H1 (cell line): Measurements from ENCODE around the gene GRIP1. TPM values are rescaled to one million over a fixed set of nuclear protein-coding genes. Genes with fewer than 3 reads are reported as not detected.

Source experiments
- CTCF ChIA-PET: fragments of 300-600 bp; sonication (Branson Sonifier 250); formaldehyde crosslinking; loops from one replicate; lab custom pipeline; 2021; ENCODE audit not compliant: partially characterized antibody; lab: Charles Lee
- POLR2A ChIA-PET: fragments of 300-600 bp; sonication (Branson Sonifier 250); formaldehyde crosslinking; loops from one replicate; lab custom pipeline; 2021; ENCODE audit warnings: inconsistent platforms; ENCODE audit not compliant: partially characterized antibody; lab: Charles Lee
- DNase-seq, 2 experiments: peaks; one replicate each; pipeline versions ENCODE4 v3.0.0 to v3.0.0-alpha.2; 2010 to 2022; ENCODE audit warnings: low spot score in 2 of 2, low read depth in 1 of 2, mixed read lengths in 1 of 2
- FAIRE-seq: peaks from 2 replicates; lab custom pipeline; 2011; peaks lifted over from hg19 to GRCh38; lab: Jason Lieb, UNC
- H2AFZ ChIP-seq: 2 replicates; pipeline ENCODE4 v1.8.1; 2012; ENCODE audit warnings: low read length, inconsistent platforms
- H2AK5ac ChIP-seq: 2 replicates; pipeline ENCODE4 v1.6.1; 2013; ENCODE audit warnings: low read depth, low read length
- H2BK120ac ChIP-seq: replicated peaks from 2 replicates; pipeline ENCODE3; 2013; ENCODE audit warnings: low read depth, low read length, inconsistent platforms
- H2BK12ac ChIP-seq: 2 replicates; pipeline ENCODE4 v1.6.1; 2013; ENCODE audit warnings: low read depth, low read length
- H2BK15ac ChIP-seq: 2 replicates; pipeline ENCODE4 v1.6.1; 2013; ENCODE audit warnings: low read length
- H2BK20ac ChIP-seq: 2 replicates; pipeline ENCODE4 v1.6.1; 2013; ENCODE audit warnings: low read length
- H2BK5ac ChIP-seq: 2 replicates; pipeline ENCODE4 v1.6.1; 2013; ENCODE audit warnings: low read depth, low read length
- H3K14ac ChIP-seq: 2 replicates; pipeline ENCODE4 v1.6.1; 2013; ENCODE audit warnings: inconsistent platforms; ENCODE audit not compliant: insufficient read length
- H3K18ac ChIP-seq: 2 replicates; pipeline ENCODE4 v1.6.1; 2013; ENCODE audit warnings: low read length; ENCODE audit errors: extremely low read depth
- H3K23ac ChIP-seq: 2 replicates; pipeline ENCODE4 v1.6.1; 2013; ENCODE audit warnings: inconsistent platforms; ENCODE audit not compliant: insufficient read length
- H3K23me2 ChIP-seq: 2 replicates; pipeline ENCODE4 v1.6.1; 2013; ENCODE audit warnings: low read depth, low read length
- H3K27ac ChIP-seq: 2 replicates; pipeline ENCODE4 v1.6.1; 2011; ENCODE audit warnings: low read depth, low read length, inconsistent platforms
- H3K27me3 ChIP-seq, 4 experiments: replicated peaks in 1 of 4; 1 replicate in 1 of 4; 2 replicates in 3 of 4; pipeline versions ENCODE4 v1.6.1 to v1.8.1; 2011 to 2013; ENCODE audit warnings: low read length in 3 of 4, mild to moderate bottlenecking in 3 of 4, inconsistent platforms in 2 of 4, mixed read lengths in 2 of 4, moderate library complexity in 1 of 4; ENCODE audit not compliant: control insufficient read depth in 3 of 4, insufficient read depth in 3 of 4; ENCODE audit errors: extremely low read depth in 1 of 4
- H3K36me3 ChIP-seq, 4 experiments: 2 replicates each; pipeline versions ENCODE4 v1.6.1 to v1.8.1; 2011 to 2013; ENCODE audit warnings: mild to moderate bottlenecking in 4 of 4, low read length in 3 of 4, moderate library complexity in 2 of 4, control low read depth in 1 of 4, inconsistent platforms in 1 of 4; ENCODE audit not compliant: insufficient read depth in 4 of 4, control insufficient read depth in 2 of 4
- H3K4ac ChIP-seq: replicated peaks from 2 replicates; pipeline ENCODE3; 2013; ENCODE audit warnings: low read length, low read depth, mixed read lengths, inconsistent platforms; ENCODE audit not compliant: insufficient read length
- H3K4me1 ChIP-seq, 4 experiments: replicated peaks in 1 of 4; 1 replicate in 1 of 4; 2 replicates in 3 of 4; pipeline versions ENCODE4 v1.6.1 to v1.8.1; 2011 to 2013; ENCODE audit warnings: low read length in 3 of 4, inconsistent platforms in 2 of 4, mixed read lengths in 1 of 4; ENCODE audit not compliant: insufficient read depth in 4 of 4, control insufficient read depth in 3 of 4
- H3K4me2 ChIP-seq, 2 experiments: 2 replicates each; pipeline versions ENCODE4 v1.6.1 to v1.8.1; 2011 to 2013; ENCODE audit warnings: low read depth in 2 of 2, low read length in 2 of 2, control low read depth in 1 of 2, inconsistent platforms in 1 of 2, mild to moderate bottlenecking in 1 of 2; ENCODE audit not compliant: insufficient read depth in 1 of 2
- H3K4me3 ChIP-seq, 4 experiments: fragments of 200-600, 300-600 bp in 1 of 4; sonication (generic), shearing (Covaris generic), sonication (Bioruptor Twin) in 1 of 4; 2 replicates each; pipeline versions ENCODE4 v1.5.1 to v1.8.1; 2011 to 2016; ENCODE audit warnings: low read length in 4 of 4, low read depth in 3 of 4, control low read depth in 2 of 4, inconsistent platforms in 2 of 4, mild to moderate bottlenecking in 2 of 4, mixed read lengths in 1 of 4, moderate library complexity in 1 of 4; ENCODE audit not compliant: insufficient read depth in 2 of 4; ENCODE audit errors: extremely low read depth in 1 of 4
- H3K56ac ChIP-seq: replicated peaks from 2 replicates; pipeline ENCODE3; 2013; ENCODE audit warnings: low read depth, mild to moderate bottlenecking, mixed read lengths, low read length, inconsistent platforms; ENCODE audit not compliant: insufficient read length
- H3K79me1 ChIP-seq: 2 replicates; pipeline ENCODE4 v1.6.1; 2013; ENCODE audit warnings: low read depth, low read length, control low read depth
- H3K79me2 ChIP-seq, 2 experiments: 2 replicates each; pipeline versions ENCODE4 v1.6.1 to v1.8.1; 2012 to 2013; ENCODE audit warnings: low read length in 2 of 2, mild to moderate bottlenecking in 2 of 2, inconsistent platforms in 1 of 2; ENCODE audit not compliant: insufficient read depth in 2 of 2, control insufficient read depth in 1 of 2
- H3K9ac ChIP-seq, 4 experiments: replicated peaks in 1 of 4; 1 replicate in 1 of 4; 2 replicates in 3 of 4; pipeline versions ENCODE4 v1.6.1 to v1.8.1; 2011 to 2013; ENCODE audit warnings: low read depth in 3 of 4, low read length in 3 of 4, control low read depth in 2 of 4, mild to moderate bottlenecking in 2 of 4, moderate library complexity in 2 of 4, inconsistent platforms in 1 of 4; ENCODE audit errors: extremely low read depth in 1 of 4
- H3K9me3 ChIP-seq, 2 experiments: 2 replicates each; pipeline versions ENCODE4 v1.6.1 to v1.8.1; 2012 to 2013; ENCODE audit warnings: mild to moderate bottlenecking in 2 of 2, moderate library complexity in 2 of 2, control low read depth in 1 of 2, inconsistent platforms in 1 of 2, low read depth in 1 of 2, low read length in 1 of 2, mixed read lengths in 1 of 2; ENCODE audit not compliant: insufficient read depth in 2 of 2
- H4K20me1 ChIP-seq, 2 experiments: replicated peaks in 1 of 2; 2 replicates each; pipeline versions ENCODE3 to v1.8.1; 2011 to 2013; ENCODE audit warnings: inconsistent platforms in 2 of 2, low read length in 2 of 2, mild to moderate bottlenecking in 1 of 2; ENCODE audit not compliant: insufficient read depth in 2 of 2, control insufficient read depth in 1 of 2
- H4K5ac ChIP-seq: 2 replicates; pipeline ENCODE4 v1.6.1; 2013; ENCODE audit warnings: low read length, low read depth, mixed read lengths, inconsistent platforms; ENCODE audit not compliant: insufficient read length
- H4K8ac ChIP-seq: 2 replicates; pipeline ENCODE4 v1.8.0; 2013; ENCODE audit warnings: mild to moderate bottlenecking, moderate library complexity, low read length, inconsistent platforms; ENCODE audit not compliant: insufficient read depth; ENCODE audit errors: extremely low read depth
- H4K91ac ChIP-seq: replicated peaks from 2 replicates; pipeline ENCODE3; 2013; ENCODE audit warnings: low read length, mixed read lengths, inconsistent platforms; ENCODE audit not compliant: insufficient read length
- NANOG ChIP-seq: IDR thresholded peaks from 2 replicates; pipeline ENCODE4 v1.6.1; 2011; ENCODE audit warnings: low read length, low read depth, mild to moderate bottlenecking, inconsistent platforms; ENCODE audit not compliant: insufficient read depth, poor library complexity, severe bottlenecking
- RAD21 ChIP-seq, 2 experiments: IDR thresholded peaks in 1 of 2; conservative IDR thresholded peaks in 1 of 2; 2 replicates each; pipeline ENCODE4 v1.6.1; 2011; ENCODE audit warnings: low read depth in 2 of 2, low read length in 2 of 2, improper control_type of control experiment in 1 of 2, inconsistent platforms in 1 of 2, mild to moderate bottlenecking in 1 of 2, moderate library complexity in 1 of 2
- TCF12 ChIP-seq: IDR thresholded peaks from 2 replicates; pipeline ENCODE4 v1.6.1; 2011; ENCODE audit warnings: low read depth, mild to moderate bottlenecking, low read length
- WGBS, 2 experiments: shearing (Covaris generic) in 1 of 2; methylation state at CpG; one replicate each; pipeline versions ENCODE4 v1.1.6 to v1.1.7; 2013 to 2015; ENCODE audit warnings: low lambda C conversion rate in 2 of 2, mixed read lengths in 2 of 2, inconsistent platforms in 1 of 2, low coverage in 1 of 2, missing lambda C conversion rate in 1 of 2; ENCODE audit not compliant: insufficient replicate concordance in 2 of 2, insufficient coverage in 1 of 2, insufficient read length in 1 of 2; ENCODE audit errors: extremely low coverage in 1 of 2, missing lambda C conversion rate in 1 of 2; 5-methylcytosine and 5-hydroxymethylcytosine counted together
- polyA plus RNA-seq, 7 experiments: library from polyadenylated mRNA; depleted of rRNA in 3 of 7; stranded (reverse) in 5 of 7; unstranded in 2 of 7; fragments of >200 nt in 5 of 7; fragments of 200-250 nt in 2 of 7; gene quantifications; 1 replicate in 5 of 7; 2 replicates in 1 of 7; 4 replicates in 1 of 7; pipeline versions ENCODE4 v1.2.1 to v1.2.3, GENCODE V29; 2011 to 2013; ENCODE audit warnings: missing spikeins in 2 of 7, mixed read lengths in 2 of 7
- total RNA-seq: library from RNA; stranded (reverse); fragmentation: NEBNext Ultra II Directional; extraction: Animal tissue kit (Norgen Biotek cat#: 25700); gene quantifications from 2 replicates; pipeline ENCODE4 v1.2.1, GENCODE V29; 2021
- TF ChIP-seq, protein P1 (sequence below), 3 experiments: IDR thresholded peaks; 1 replicate in 2 of 3; 2 replicates in 1 of 3; pipeline versions ENCODE4 v1.5.1 to v1.6.1; 2011; ENCODE audit warnings: low read length in 3 of 3, mild to moderate bottlenecking in 3 of 3, inconsistent platforms in 2 of 3, low read depth in 1 of 3, moderate library complexity in 1 of 3; ENCODE audit not compliant: insufficient read depth in 1 of 3; ENCODE audit errors: control extremely low read depth in 1 of 3

GRIP1 gene
- total and polyA plus RNA-seq, 2 of the 8 experiments (the other 6 are each of a cell fraction or from before 2014, with no cell fraction given) = 4.5 to 27.3 TPM

DNA sequence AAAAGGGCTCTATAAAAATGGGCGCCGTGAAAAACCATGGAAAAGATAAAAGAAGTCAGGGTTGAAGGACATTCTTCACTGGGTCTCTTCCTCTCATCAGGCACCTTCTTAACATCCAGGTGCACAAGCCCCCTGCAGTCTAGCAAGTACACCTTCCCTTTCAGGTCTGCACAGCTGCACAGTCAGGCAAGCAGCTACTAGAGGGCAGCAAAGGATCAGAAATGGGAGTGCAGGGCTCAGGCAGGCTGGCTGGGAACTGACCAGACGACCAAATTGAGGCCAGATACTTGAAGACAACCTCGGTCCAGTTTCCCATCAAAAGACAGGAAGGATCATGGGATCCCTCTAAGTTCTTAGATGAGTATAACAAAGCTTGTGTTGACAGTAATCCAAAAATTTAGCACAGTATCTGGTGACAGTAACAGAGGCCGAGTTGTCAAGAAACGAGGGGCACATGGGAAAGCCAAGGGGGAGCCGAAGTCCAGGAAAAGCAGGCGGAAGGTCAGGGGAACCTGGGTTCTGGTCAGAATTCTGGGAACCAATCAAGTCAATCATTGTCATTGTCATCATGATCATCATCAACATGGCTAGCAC is 10.1 kb upstream of the GRIP1 start:
- no peak overlapping the region for H2BK5ac ChIP-seq
- H4K20me1 ChIP-seq = no peaks in the 10 kb centered on the region
- H3K23me2 ChIP-seq = no peaks in the 10 kb centered on the region; the same call in 1 of the 2 replicates
- no peaks in the 10 kb centered on the region for H3K79me1 ChIP-seq
- H3K9me3 ChIP-seq = no peaks in the 10 kb centered on the region
- peak; percentile 93 for FAIRE-seq
- no peaks in the 10 kb centered on the region for H3K36me3 ChIP-seq
- CTCF ChIA-PET = interaction anchor here (0.6 to 2.1 kb wide), 17 partner anchors 10 to 419 kb away, joined by 3 to 8 read pairs (median 3); partner anchors contain the start of gene HELB
- H2AFZ ChIP-seq = no peak overlapping the region
- TF ChIP-seq TCF12 (peak; percentile 76; the same call in 1 of the 2 replicates), NANOG (no peak), RAD21 (IDR thresholded peaks at IDR 0.05 in 1 of 2, conservative IDR thresholded peaks at IDR 0.05 in 1 of 2; ENCODE audit: low read depth in 2 of 2, low read length in 2 of 2) (peak; percentile 98)
- TF ChIP-seq, protein P1, sequence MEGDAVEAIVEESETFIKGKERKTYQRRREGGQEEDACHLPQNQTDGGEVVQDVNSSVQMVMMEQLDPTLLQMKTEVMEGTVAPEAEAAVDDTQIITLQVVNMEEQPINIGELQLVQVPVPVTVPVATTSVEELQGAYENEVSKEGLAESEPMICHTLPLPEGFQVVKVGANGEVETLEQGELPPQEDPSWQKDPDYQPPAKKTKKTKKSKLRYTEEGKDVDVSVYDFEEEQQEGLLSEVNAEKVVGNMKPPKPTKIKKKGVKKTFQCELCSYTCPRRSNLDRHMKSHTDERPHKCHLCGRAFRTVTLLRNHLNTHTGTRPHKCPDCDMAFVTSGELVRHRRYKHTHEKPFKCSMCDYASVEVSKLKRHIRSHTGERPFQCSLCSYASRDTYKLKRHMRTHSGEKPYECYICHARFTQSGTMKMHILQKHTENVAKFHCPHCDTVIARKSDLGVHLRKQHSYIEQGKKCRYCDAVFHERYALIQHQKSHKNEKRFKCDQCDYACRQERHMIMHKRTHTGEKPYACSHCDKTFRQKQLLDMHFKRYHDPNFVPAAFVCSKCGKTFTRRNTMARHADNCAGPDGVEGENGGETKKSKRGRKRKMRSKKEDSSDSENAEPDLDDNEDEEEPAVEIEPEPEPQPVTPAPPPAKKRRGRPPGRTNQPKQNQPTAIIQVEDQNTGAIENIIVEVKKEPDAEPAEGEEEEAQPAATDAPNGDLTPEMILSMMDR (IDR thresholded peaks at IDR 0.05; ENCODE audit: control extremely low read depth in 1 of 3, insufficient read depth in 1 of 3, low read depth in 1 of 3, low read length in 3 of 3) = peak; percentile 86 to 96 (median 91)
- no peak overlapping the region for H3K14ac ChIP-seq
- no peak overlapping the region for H3K9ac ChIP-seq
- no peak overlapping the region for H2BK20ac ChIP-seq
- no peak overlapping the region for H3K27ac ChIP-seq
- no peak overlapping the region for H2BK15ac ChIP-seq
- H3K4ac ChIP-seq = no peak overlapping the region
- H3K79me2 ChIP-seq = no peaks in the 10 kb centered on the region
- peaks cover 0 to 5% (median 4%) of the 10 kb centered on the region in 4 experiments; a peak in 4 of 7 replicates for H3K4me1 ChIP-seq
- H2BK120ac ChIP-seq = no peak overlapping the region
- no peak overlapping the region for H4K8ac ChIP-seq
- no peak overlapping the region for H3K4me3 ChIP-seq
- H4K91ac ChIP-seq = no peak overlapping the region
- WGBS, 2 experiments = 73% methylated on average over 8 of the region's 8 CpGs; no CpG with 5 or more reads in 1 of the 2 experiments
- POLR2A ChIA-PET = no interaction called here
- H4K5ac ChIP-seq = no peak overlapping the region
- no peak overlapping the region for H3K18ac ChIP-seq
- H3K23ac ChIP-seq = no peak overlapping the region
- no peak overlapping the region for H2BK12ac ChIP-seq
- H3K4me2 ChIP-seq = no peak overlapping the region
- H3K27me3 ChIP-seq = no peaks in the 10 kb centered on the region
- peak; percentile 41 to 70 for DNase-seq
- H3K56ac ChIP-seq = no peak overlapping the region
- no peak overlapping the region for H2AK5ac ChIP-seq
